CD14-positive monocyte (primary cell): ENCODE results near the gene ADAMTSL3. TPM values are rescaled to one million over a fixed set of nuclear protein-coding genes. Genes with fewer than 3 reads are reported as not detected.

Experiments
- DNase-seq, 3 donors: peaks; one replicate each; pipeline ENCODE4 v3.0.0-alpha.2; 2011 to 2022
- H2AFZ ChIP-seq: 2 replicates; pipeline ENCODE4 v1.6.0; 2012; ENCODE audit warnings: mild to moderate bottlenecking, low read depth, low read length, inconsistent platforms; ENCODE audit not compliant: insufficient read depth, poor library complexity, severe bottlenecking
- H3K27ac ChIP-seq, 2 donors: 1 replicate in 1 of 2; 2 replicates in 1 of 2; pipeline ENCODE4 v1.5.1; 2012 to 2013; ENCODE audit warnings: low read length in 2 of 2, control low read depth in 1 of 2, inconsistent platforms in 1 of 2, low read depth in 1 of 2, mild to moderate bottlenecking in 1 of 2
- H3K27me3 ChIP-seq, 2 donors: one replicate each; pipeline versions ENCODE4 v1.6.0 to v1.6.1; 2011 to 2013; ENCODE audit warnings: low read length in 2 of 2; ENCODE audit not compliant: control insufficient read depth in 2 of 2, insufficient read depth in 2 of 2
- H3K36me3 ChIP-seq, 2 donors: replicated peaks in 1 of 2; 1 replicate in 1 of 2; 2 replicates in 1 of 2; pipeline versions ENCODE4 v1.5.1 to v1.6.1; 2012 to 2013; ENCODE audit warnings: low read length in 2 of 2, control low read depth in 1 of 2, inconsistent platforms in 1 of 2, mild to moderate bottlenecking in 1 of 2; ENCODE audit not compliant: insufficient read depth in 2 of 2, control insufficient read depth in 1 of 2
- H3K4me1 ChIP-seq, 2 donors: 1 replicate in 1 of 2; 2 replicates in 1 of 2; pipeline versions ENCODE4 v1.5.1 to v1.6.1; 2012 to 2013; ENCODE audit warnings: low read length in 2 of 2, control low read depth in 1 of 2, inconsistent platforms in 1 of 2, mild to moderate bottlenecking in 1 of 2, moderate library complexity in 1 of 2; ENCODE audit not compliant: insufficient read depth in 2 of 2, control insufficient read depth in 1 of 2
- H3K4me2 ChIP-seq: replicated peaks from 2 replicates; pipeline ENCODE3; 2012; ENCODE audit warnings: low read length, moderate library complexity, mild to moderate bottlenecking; ENCODE audit not compliant: poor library complexity, severe bottlenecking; ENCODE audit errors: extremely low read depth
- H3K4me3 ChIP-seq, 3 experiments: fragments of 200-600 bp in 1 of 3; sonication (generic) in 1 of 3; replicated peaks in 1 of 3; 1 replicate in 2 of 3; 2 replicates in 1 of 3; pipeline ENCODE4 v1.5.1; 2011 to 2013; ENCODE audit warnings: low read length in 3 of 3, mild to moderate bottlenecking in 3 of 3, control low read depth in 2 of 3, low read depth in 2 of 3, inconsistent platforms in 1 of 3, moderate library complexity in 1 of 3
- H3K79me2 ChIP-seq: 2 replicates; pipeline ENCODE4 v1.6.0; 2012; ENCODE audit warnings: mild to moderate bottlenecking, control low read depth, inconsistent platforms, low read length, moderate library complexity; ENCODE audit not compliant: insufficient read depth
- H3K9ac ChIP-seq: 2 replicates; pipeline ENCODE4 v1.6.0; 2017; ENCODE audit warnings: low read length, mild to moderate bottlenecking; ENCODE audit not compliant: insufficient read depth, poor library complexity, severe bottlenecking
- H3K9me3 ChIP-seq, 2 donors: replicated peaks in 1 of 2; 1 replicate in 1 of 2; 2 replicates in 1 of 2; pipeline versions ENCODE4 v1.5.1 to v1.6.1; 2012 to 2013; ENCODE audit warnings: low read length in 2 of 2, control low read depth in 1 of 2; ENCODE audit not compliant: control insufficient read depth in 1 of 2, insufficient read depth in 1 of 2
- H4K20me1 ChIP-seq: 2 replicates; pipeline ENCODE4 v1.6.0; 2012; ENCODE audit warnings: mild to moderate bottlenecking, low read length, control low read depth, moderate library complexity; ENCODE audit not compliant: insufficient read depth
- H3K27ac Mint-ChIP-seq, 7 donors: one replicate each; pipeline ENCODE4 v1.8.0; 2020; ENCODE audit warnings: mild to moderate bottlenecking in 7 of 7, mixed read lengths in 7 of 7, moderate library complexity in 6 of 7, inconsistent platforms in 2 of 7
- H3K27me3 Mint-ChIP-seq, 3 donors: one replicate each; pipeline ENCODE4 v1.8.0; 2021 to 2022; ENCODE audit warnings: low read depth in 3 of 3, mild to moderate bottlenecking in 3 of 3, mixed read lengths in 3 of 3, moderate library complexity in 3 of 3, inconsistent platforms in 1 of 3
- H3K36me3 Mint-ChIP-seq, 2 donors: one replicate each; pipeline ENCODE4 v1.8.0; 2020; ENCODE audit warnings: mixed read lengths in 2 of 2, inconsistent platforms in 1 of 2, mild to moderate bottlenecking in 1 of 2
- H3K4me1 Mint-ChIP-seq: one replicate; pipeline ENCODE4 v1.8.0; 2020; ENCODE audit warnings: mild to moderate bottlenecking, mixed read lengths
- H3K4me3 Mint-ChIP-seq, 2 donors: one replicate each; pipeline ENCODE4 v1.8.0; 2020; ENCODE audit warnings: mild to moderate bottlenecking in 2 of 2, mixed read lengths in 2 of 2, moderate library complexity in 1 of 2
- H3K9me3 Mint-ChIP-seq, 7 donors: one replicate each; pipeline ENCODE4 v1.8.0; 2020 to 2022; ENCODE audit warnings: mixed read lengths in 7 of 7, mild to moderate bottlenecking in 6 of 7, moderate library complexity in 6 of 7, inconsistent platforms in 2 of 7
- WGBS: methylation state at CpG from one replicate; pipeline ENCODE4 v1.1.5; 2013; ENCODE audit warnings: missing lambda C conversion rate; ENCODE audit not compliant: insufficient coverage; 5-methylcytosine and 5-hydroxymethylcytosine counted together
- intact Hi-C, 2 donors: fragments of 100-400 bp; cut with micrococcal nuclease; formaldehyde crosslinking; loops; one replicate each; pipeline versions ENCODE4 v1.15.0 to v1.15.1; 2023
- polyA plus RNA-seq, 3 donors: library from polyadenylated mRNA; depleted of rRNA in 1 of 3; unstranded in 2 of 3; stranded (reverse) in 1 of 3; fragments of 300-500 nt in 2 of 3; fragments of >200 nt in 1 of 3; fragmentation: Illumina TruSeq in 2 of 3; gene quantifications; 1 replicate in 2 of 3; 2 replicates in 1 of 3; pipeline ENCODE4 v1.2.3, GENCODE V29; 2012 to 2021
- TF ChIP-seq, protein P1 (sequence below): fragments of 200-600 bp; IDR thresholded peaks from one replicate; pipeline ENCODE4 v1.8.0; 2022; ENCODE audit warnings: antibody characterized with exemption, mild to moderate bottlenecking

The ADAMTSL3 gene
- polyA plus RNA-seq, 3 donors: not detected

DNA sequence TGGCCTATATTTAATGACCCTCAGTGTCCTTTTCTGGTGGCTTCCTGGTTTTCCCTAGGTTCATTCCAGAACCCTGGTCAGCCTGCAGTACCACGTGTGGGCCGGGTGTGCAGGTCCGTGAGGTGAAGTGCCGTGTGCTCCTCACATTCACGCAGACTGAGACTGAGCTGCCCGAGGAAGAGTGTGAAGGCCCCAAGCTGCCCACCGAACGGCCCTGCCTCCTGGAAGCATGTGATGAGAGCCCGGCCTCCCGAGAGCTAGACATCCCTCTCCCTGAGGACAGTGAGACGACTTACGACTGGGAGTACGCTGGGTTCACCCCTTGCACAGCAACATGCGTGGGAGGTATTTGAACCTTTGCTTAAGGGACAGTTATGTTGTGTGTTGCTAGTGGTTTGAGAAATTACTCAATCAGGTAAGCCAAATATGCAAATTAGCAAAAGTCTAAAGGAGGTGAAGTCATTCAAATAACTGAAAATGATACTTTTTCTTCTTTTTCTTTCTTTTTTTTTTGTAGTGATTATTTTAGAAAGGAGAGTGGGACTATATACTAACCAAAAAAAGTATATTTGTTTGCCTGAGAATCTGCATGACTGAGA, 259.2 kb downstream of the ADAMTSL3 start:
- H3K9me3 Mint-ChIP-seq: peaks cover 0 to 5% (median 2%) of the 10 kb centered on the region in 7 donors
- no peaks in the 10 kb centered on the region for H3K4me1 Mint-ChIP-seq
- intact Hi-C loops: no loop called here
- no peak overlapping the region for H3K4me3 ChIP-seq
- no peaks in the 10 kb centered on the region for H3K27me3 ChIP-seq
- H3K9ac ChIP-seq: no peak overlapping the region
- H3K4me1 ChIP-seq: no peaks in the 10 kb centered on the region
- no peak overlapping the region for H3K27ac ChIP-seq
- no peaks in the 10 kb centered on the region for H3K79me2 ChIP-seq
- H3K4me2 ChIP-seq: no peak overlapping the region
- no peaks in the 10 kb centered on the region for H4K20me1 ChIP-seq
- TF ChIP-seq, protein P1, sequence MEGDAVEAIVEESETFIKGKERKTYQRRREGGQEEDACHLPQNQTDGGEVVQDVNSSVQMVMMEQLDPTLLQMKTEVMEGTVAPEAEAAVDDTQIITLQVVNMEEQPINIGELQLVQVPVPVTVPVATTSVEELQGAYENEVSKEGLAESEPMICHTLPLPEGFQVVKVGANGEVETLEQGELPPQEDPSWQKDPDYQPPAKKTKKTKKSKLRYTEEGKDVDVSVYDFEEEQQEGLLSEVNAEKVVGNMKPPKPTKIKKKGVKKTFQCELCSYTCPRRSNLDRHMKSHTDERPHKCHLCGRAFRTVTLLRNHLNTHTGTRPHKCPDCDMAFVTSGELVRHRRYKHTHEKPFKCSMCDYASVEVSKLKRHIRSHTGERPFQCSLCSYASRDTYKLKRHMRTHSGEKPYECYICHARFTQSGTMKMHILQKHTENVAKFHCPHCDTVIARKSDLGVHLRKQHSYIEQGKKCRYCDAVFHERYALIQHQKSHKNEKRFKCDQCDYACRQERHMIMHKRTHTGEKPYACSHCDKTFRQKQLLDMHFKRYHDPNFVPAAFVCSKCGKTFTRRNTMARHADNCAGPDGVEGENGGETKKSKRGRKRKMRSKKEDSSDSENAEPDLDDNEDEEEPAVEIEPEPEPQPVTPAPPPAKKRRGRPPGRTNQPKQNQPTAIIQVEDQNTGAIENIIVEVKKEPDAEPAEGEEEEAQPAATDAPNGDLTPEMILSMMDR: no peak
- peaks cover 0 to 2% (median 0%) of the 10 kb centered on the region in 3 donors for H3K27me3 Mint-ChIP-seq
- no peaks in the 10 kb centered on the region for H3K9me3 ChIP-seq
- H2AFZ ChIP-seq: no peak overlapping the region
- H3K4me3 Mint-ChIP-seq: no peak overlapping the region
- H3K36me3 Mint-ChIP-seq: no peaks in the 10 kb centered on the region
- no peak for DNase-seq
- no peak overlapping the region for H3K27ac Mint-ChIP-seq
- WGBS: 85% methylated on average over 8 of the region's 14 CpGs
- no peaks in the 10 kb centered on the region for H3K36me3 ChIP-seq

DNA sequence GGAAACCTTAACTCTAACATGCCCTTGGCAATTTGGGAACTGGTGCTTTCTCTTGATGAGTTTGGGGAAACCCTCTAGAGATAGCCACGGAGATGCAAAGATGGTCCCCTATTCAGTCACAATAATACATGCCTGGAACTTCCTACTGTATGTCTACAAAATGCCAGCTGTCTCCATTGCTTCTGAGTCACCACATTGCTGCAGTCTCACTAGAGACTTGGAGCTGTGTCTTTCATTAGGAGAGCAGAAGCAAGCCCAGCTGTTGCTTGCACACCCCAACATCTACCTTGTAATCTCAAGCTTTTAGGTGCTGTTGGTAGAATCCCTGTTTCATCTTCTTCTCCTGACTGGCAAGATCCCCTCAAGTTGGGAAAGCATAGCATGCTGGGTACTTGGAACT, 261.0 kb downstream of the ADAMTSL3 start:
- no peak overlapping the region for H3K4me2 ChIP-seq
- peaks cover 0 to 5% (median 2%) of the 10 kb centered on the region in 7 donors for H3K9me3 Mint-ChIP-seq
- H3K27me3 Mint-ChIP-seq: peaks cover 0 to 2% (median 1%) of the 10 kb centered on the region in 3 donors
- no peaks in the 10 kb centered on the region for H3K36me3 ChIP-seq
- no peak overlapping the region for H3K4me3 Mint-ChIP-seq
- no peaks in the 10 kb centered on the region for H3K4me1 ChIP-seq
- H3K27ac Mint-ChIP-seq: no peak overlapping the region
- no peaks in the 10 kb centered on the region for H3K9me3 ChIP-seq
- H4K20me1 ChIP-seq: no peaks in the 10 kb centered on the region
- TF ChIP-seq, protein P1: no peak
- no CpG with 5 or more reads among the region's 1 CpG for WGBS
- no peaks in the 10 kb centered on the region for H3K36me3 Mint-ChIP-seq
- no peaks in the 10 kb centered on the region for H3K4me1 Mint-ChIP-seq
- no peak for DNase-seq
- H2AFZ ChIP-seq: no peak overlapping the region
- no peaks in the 10 kb centered on the region for H3K27me3 ChIP-seq
- no peaks in the 10 kb centered on the region for H3K79me2 ChIP-seq
- no peak overlapping the region for H3K27ac ChIP-seq
- no peak overlapping the region for H3K9ac ChIP-seq
- intact Hi-C loops: no loop called here
- H3K4me3 ChIP-seq: no peak overlapping the region
